ENCODE measurements around the gene ANKRD50.

The ANKRD50 gene

DNA sequence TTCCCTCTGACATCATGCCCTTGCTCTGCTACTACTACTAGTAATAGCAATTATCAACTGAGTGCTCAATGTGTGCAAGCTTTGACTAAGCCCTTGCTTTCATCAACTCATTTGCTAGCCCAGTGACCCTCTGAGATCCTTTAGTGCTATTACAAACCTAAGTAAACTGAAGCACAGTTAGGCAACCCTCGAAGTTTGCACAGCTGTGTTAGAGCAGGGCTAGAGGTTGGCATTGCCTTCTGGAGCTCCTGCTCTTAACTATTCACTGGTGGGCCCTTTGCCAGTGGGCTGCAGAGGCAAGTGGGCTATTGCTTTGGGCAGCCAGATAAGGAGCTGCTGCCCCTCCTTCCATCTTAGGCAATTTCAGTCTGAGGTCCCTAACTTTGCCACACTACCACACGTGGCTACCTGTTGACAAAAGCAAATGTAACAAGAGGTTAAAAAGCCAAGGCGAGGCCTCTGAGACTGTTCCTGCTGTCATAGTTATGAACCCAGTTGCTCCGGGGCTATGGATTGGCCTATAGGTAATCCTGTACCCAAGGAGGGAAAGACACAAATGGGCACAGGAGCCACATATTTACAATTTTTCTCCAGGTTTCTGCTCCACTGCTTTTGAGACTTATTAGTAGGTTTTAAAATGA lies 41.5 kb upstream of the ANKRD50 start:
- H3K9me2 ChIP-seq (ENCODE audit: low read depth, low read length) = no peaks in the 10 kb centered on the region
- no peaks in the 10 kb centered on the region for H3F3A ChIP-seq (ENCODE audit: insufficient read depth, low read length)
- no peak overlapping the region for H3K4me3 ChIP-seq (ENCODE audit: low read depth, low read length, poor library complexity, severe bottlenecking)
- H3K79me2 ChIP-seq (ENCODE audit: insufficient read depth, low read length) = no peaks in the 10 kb centered on the region
- no peak overlapping the region for H2AFZ ChIP-seq (ENCODE audit: low read length)
- H3K4me2 ChIP-seq (ENCODE audit: low read length) = no peak overlapping the region
- no peaks in the 10 kb centered on the region for H3K27me3 ChIP-seq (ENCODE audit: insufficient read depth, low read length)
- H3K27ac ChIP-seq (ENCODE audit: low read depth, low read length, poor library complexity, severe bottlenecking) = no peak overlapping the region
- TF ChIP-seq, protein P1, sequence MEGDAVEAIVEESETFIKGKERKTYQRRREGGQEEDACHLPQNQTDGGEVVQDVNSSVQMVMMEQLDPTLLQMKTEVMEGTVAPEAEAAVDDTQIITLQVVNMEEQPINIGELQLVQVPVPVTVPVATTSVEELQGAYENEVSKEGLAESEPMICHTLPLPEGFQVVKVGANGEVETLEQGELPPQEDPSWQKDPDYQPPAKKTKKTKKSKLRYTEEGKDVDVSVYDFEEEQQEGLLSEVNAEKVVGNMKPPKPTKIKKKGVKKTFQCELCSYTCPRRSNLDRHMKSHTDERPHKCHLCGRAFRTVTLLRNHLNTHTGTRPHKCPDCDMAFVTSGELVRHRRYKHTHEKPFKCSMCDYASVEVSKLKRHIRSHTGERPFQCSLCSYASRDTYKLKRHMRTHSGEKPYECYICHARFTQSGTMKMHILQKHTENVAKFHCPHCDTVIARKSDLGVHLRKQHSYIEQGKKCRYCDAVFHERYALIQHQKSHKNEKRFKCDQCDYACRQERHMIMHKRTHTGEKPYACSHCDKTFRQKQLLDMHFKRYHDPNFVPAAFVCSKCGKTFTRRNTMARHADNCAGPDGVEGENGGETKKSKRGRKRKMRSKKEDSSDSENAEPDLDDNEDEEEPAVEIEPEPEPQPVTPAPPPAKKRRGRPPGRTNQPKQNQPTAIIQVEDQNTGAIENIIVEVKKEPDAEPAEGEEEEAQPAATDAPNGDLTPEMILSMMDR (IDR thresholded peaks at IDR 0.05; ENCODE audit: low read length) = no peak
- TF ChIP-seq EZH2 (IDR thresholded peaks at IDR 0.05; ENCODE audit: borderline replicate concordance, low read length) = no peak
- no peaks in the 10 kb centered on the region for H4K20me1 ChIP-seq (ENCODE audit: insufficient read depth, low read length)
- no peaks in the 10 kb centered on the region for H3K9me3 ChIP-seq (ENCODE audit: low read length)
- no peak overlapping the region for H3K9ac ChIP-seq (ENCODE audit: low read length)
- no peaks in the 10 kb centered on the region for H3K36me3 ChIP-seq (ENCODE audit: insufficient read depth, low read length)
- no peaks in the 10 kb centered on the region for H3K4me1 ChIP-seq (ENCODE audit: insufficient read depth, low read length, severe bottlenecking)

DNA sequence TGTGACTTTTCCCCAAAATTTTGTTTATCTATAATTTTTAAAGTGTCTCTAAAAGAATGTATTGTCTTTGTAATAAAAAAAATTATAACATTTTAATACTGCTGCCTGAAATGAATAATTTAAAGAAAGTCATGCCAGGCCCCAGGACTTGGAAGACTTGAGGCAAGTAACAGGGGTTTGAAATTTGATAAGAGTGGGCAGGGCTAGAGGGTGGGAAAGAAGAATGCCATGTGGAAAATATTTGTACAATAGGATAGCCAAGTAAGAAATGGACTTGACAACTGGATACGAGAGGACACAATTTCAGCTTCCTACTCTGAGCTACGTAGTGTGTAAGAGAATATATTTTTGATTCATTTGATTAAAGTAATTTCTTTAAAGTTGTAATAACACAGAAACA lies 36.9 kb upstream of the ANKRD50 start:
- no peak for TF ChIP-seq EZH2 (IDR thresholded peaks at IDR 0.05; ENCODE audit: borderline replicate concordance, low read length)
- TF ChIP-seq, protein P1 (IDR thresholded peaks at IDR 0.05; ENCODE audit: low read length) = no peak

DNA sequence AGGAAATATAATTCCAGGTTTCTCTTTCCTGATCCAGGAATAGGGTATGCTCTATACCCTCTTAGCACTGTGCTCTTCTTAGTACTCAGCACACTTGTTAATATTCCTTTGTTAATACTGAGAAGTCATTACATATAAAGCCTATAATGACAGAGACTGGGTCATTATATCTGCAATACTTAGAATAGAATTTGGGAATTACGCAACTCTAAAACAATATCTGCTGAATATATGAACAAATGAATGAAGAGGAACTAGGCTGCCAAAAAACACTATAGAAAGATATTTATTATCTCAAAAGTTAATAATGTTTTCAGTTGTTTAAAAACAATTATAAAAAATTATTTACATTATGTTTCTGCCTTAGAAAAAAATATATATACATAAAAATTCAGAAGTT lies 36.4 kb upstream of the ANKRD50 start:
- Histone ChIP-seq H3K4me3 (ENCODE audit: low read depth, low read length, poor library complexity, severe bottlenecking) (no peak overlapping the region), H3K4me1 (ENCODE audit: insufficient read depth, low read length, severe bottlenecking) (no peaks in the 10 kb centered on the region), H3F3A (ENCODE audit: insufficient read depth, low read length) (no peaks in the 10 kb centered on the region), H3K4me2 (ENCODE audit: low read length) (no peak overlapping the region), H3K9me2 (ENCODE audit: low read depth, low read length) (no peaks in the 10 kb centered on the region), H3K79me2 (ENCODE audit: insufficient read depth, low read length) (no peaks in the 10 kb centered on the region), H3K36me3 (ENCODE audit: insufficient read depth, low read length) (no peaks in the 10 kb centered on the region), H3K27ac (ENCODE audit: low read depth, low read length, poor library complexity, severe bottlenecking) (no peak overlapping the region), H3K9ac (ENCODE audit: low read length) (no peak overlapping the region), H4K20me1 (ENCODE audit: insufficient read depth, low read length) (no peaks in the 10 kb centered on the region), H3K27me3 (ENCODE audit: insufficient read depth, low read length) (no peaks in the 10 kb centered on the region), H2AFZ (ENCODE audit: low read length) (no peak overlapping the region), H3K9me3 (ENCODE audit: low read length) (no peaks in the 10 kb centered on the region)
- TF ChIP-seq EZH2 (IDR thresholded peaks at IDR 0.05; ENCODE audit: borderline replicate concordance, low read length) = no peak
- TF ChIP-seq, protein P1 (IDR thresholded peaks at IDR 0.05; ENCODE audit: low read length) = no peak

More for the DNA sequence above, 36.9 kb upstream of the ANKRD50 start:
- no peak overlapping the region for H2AFZ ChIP-seq (ENCODE audit: low read length)
- H4K20me1 ChIP-seq (ENCODE audit: insufficient read depth, low read length) = no peaks in the 10 kb centered on the region
- no peaks in the 10 kb centered on the region for H3K9me3 ChIP-seq (ENCODE audit: low read length)
- no peaks in the 10 kb centered on the region for H3K9me2 ChIP-seq (ENCODE audit: low read depth, low read length)
- H3K4me3 ChIP-seq (ENCODE audit: low read depth, low read length, poor library complexity, severe bottlenecking) = no peak overlapping the region
- no peaks in the 10 kb centered on the region for H3K79me2 ChIP-seq (ENCODE audit: insufficient read depth, low read length)
- no peaks in the 10 kb centered on the region for H3F3A ChIP-seq (ENCODE audit: insufficient read depth, low read length)
- H3K4me1 ChIP-seq (ENCODE audit: insufficient read depth, low read length, severe bottlenecking) = no peaks in the 10 kb centered on the region
- H3K36me3 ChIP-seq (ENCODE audit: insufficient read depth, low read length) = no peaks in the 10 kb centered on the region
- no peaks in the 10 kb centered on the region for H3K27me3 ChIP-seq (ENCODE audit: insufficient read depth, low read length)
- no peak overlapping the region for H3K27ac ChIP-seq (ENCODE audit: low read depth, low read length, poor library complexity, severe bottlenecking)
- H3K4me2 ChIP-seq (ENCODE audit: low read length) = no peak overlapping the region
- H3K9ac ChIP-seq (ENCODE audit: low read length) = no peak overlapping the region
